ENCODE measurements around the gene UTF1.

DNA sequence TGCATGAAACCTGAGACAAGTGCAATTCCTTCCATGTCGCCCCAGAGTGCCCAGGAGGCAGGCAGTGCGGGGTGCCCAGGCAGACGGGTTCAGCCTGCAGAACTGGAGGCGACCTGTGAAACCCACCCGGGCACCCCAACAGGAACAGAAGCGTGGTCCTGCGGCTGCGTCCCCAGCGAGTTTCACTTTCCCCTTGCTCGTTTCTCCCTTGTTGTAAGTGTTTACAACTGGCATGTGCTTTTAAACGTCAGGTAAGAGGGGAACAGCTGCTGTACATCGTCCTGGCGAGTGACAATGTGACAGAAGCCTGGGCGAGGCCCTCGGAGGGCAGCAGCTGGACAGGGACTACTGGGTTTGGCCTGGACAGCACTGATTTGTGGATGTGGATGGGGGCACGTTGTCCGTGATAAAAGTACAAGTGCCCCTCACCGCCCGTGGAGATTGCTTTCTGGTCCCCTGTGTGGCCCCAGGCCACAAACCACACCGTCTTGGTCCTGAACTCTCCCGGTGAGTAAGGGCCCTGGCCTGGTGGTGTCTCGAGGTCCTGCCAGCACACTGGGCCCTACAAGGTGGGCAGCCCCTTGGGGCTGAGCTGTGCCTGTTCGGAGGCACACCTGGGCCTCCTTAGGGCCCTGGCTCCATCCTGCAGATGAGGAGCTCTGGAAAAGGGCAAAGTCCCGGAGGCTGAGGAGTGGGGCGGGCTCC, 11.6 kb downstream of the UTF1 start:
- TF ChIP-seq, protein P1, sequence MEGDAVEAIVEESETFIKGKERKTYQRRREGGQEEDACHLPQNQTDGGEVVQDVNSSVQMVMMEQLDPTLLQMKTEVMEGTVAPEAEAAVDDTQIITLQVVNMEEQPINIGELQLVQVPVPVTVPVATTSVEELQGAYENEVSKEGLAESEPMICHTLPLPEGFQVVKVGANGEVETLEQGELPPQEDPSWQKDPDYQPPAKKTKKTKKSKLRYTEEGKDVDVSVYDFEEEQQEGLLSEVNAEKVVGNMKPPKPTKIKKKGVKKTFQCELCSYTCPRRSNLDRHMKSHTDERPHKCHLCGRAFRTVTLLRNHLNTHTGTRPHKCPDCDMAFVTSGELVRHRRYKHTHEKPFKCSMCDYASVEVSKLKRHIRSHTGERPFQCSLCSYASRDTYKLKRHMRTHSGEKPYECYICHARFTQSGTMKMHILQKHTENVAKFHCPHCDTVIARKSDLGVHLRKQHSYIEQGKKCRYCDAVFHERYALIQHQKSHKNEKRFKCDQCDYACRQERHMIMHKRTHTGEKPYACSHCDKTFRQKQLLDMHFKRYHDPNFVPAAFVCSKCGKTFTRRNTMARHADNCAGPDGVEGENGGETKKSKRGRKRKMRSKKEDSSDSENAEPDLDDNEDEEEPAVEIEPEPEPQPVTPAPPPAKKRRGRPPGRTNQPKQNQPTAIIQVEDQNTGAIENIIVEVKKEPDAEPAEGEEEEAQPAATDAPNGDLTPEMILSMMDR (IDR thresholded peaks at IDR 0.05): no peak
- no peak for TF ChIP-seq POLR2A (IDR thresholded peaks at IDR 0.05)
